Left lobe of liver (tissue), 2 donors: ENCODE measurements around the gene MINDY1. TPM values are rescaled to one million over a fixed set of nuclear protein-coding genes. Genes with fewer than 3 reads are reported as not detected.

Experiments
- ATAC-seq: fragments of 200-7000 bp; cut with Tn5 transposase; one replicate; pipeline ENCODE4 v1.9.1; 2020; ENCODE audit warnings: mild to moderate bottlenecking, moderate library complexity
- DNase-seq: peaks from one replicate; pipeline ENCODE4 v3.0.0-alpha.2; 2020; ENCODE audit warnings: low spot score
- total RNA-seq: library from RNA; stranded (reverse); gene quantifications from one replicate; pipeline ENCODE4 v1.2.1, GENCODE V29; 2021
- donor health status: DM: no; HTN: no; CAD: no; lungs with moderate emphysema.
- donor health status: DM: no; HTN: yes; CAD: no.

MINDY1 gene
- total RNA-seq, 1 donor from 2014 or later: 23.3 TPM

DNA sequence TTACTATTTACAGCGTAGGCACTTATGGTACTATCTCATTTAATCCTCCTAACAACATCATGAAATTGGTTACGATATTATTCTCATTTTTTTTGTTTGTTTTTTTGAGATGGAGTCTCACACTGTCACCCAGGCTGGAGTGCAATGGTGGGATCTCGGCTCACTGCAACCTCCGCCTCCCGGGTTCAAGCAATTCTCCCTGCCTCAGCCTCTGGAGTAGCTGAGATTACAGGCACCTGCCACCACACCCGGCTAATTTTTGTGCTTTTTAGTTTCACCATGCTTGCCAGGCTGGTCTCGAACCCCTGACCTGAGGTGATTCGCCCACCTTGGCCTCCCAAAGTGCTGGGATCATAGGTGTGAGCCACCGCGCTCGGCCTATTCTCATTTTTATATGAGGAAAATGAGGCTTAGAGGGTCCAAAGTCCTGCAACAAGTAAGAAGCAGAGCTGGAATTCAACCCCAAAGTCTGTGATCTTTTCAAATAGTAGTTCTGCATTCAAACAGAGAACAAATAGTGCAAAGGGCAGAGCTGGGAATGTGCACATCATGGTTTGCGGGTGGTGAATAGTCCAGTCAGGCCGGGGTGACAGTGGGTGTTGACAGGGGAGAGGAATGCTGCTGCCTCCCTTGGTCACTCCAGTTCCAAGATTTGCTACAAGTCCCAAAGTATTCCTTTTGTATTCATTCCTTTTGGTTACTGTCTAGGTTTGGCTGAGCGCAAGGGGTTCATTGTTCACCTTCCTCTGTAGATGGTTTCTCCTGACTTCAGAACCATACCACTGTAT is 6.2 kb upstream of the MINDY1 start:
- DNase-seq (peak; percentile 84), ATAC-seq (peak; percentile 71)

DNA sequence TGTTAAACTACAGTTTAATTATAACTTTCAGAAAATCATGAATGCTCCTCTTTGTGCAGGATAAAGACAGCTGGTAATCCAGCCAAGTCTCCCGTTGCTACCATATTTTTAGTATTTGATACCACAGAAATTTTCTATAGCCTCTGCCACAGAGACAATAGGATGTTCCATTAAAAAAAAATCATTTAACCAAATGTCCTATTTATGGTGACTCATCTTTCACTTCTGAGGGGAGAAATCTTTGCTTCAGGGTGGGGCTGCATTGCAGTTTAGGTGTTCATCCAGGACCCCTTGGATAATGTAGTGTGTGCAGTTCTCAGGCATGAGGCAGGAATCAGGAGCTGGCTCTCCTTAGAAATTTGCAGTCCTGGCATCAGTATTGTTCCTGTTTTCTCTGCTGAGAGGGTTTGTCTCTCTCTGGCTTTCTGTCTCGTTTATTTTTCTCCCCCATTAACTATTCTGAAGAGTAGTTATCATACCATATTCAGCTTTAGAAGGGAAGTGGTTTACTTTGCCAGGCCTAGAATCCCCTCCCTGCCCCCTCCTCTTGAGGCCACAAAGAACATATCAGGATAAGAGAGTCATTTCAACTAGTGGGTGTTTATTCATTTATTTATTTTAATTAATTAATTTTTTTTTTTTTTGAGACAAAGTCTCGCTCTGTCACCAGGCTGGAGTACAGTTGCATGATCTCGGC is 4.6 kb upstream of the MINDY1 start:
- no peak for ATAC-seq
- no peak for DNase-seq

DNA sequence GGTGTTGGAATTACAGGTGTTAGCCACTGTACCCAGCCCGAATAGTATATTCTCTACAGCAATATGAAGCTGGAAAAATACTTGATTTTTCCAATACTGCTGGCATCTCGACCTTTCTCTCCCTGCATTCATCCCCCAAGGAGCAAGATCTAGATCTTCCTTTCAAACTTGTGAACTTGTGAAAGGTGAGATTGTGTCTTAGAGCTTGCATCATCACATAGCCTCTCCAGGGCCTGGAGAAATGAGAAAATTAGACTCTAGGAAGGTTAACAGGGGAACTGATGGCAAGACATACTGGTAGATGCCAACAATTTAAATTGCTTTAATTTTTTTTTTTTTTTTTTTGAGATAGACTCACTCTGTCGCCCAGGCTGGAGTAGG is 3.6 kb upstream of the MINDY1 start:
- ATAC-seq (no peak), DNase-seq (no peak)

DNA sequence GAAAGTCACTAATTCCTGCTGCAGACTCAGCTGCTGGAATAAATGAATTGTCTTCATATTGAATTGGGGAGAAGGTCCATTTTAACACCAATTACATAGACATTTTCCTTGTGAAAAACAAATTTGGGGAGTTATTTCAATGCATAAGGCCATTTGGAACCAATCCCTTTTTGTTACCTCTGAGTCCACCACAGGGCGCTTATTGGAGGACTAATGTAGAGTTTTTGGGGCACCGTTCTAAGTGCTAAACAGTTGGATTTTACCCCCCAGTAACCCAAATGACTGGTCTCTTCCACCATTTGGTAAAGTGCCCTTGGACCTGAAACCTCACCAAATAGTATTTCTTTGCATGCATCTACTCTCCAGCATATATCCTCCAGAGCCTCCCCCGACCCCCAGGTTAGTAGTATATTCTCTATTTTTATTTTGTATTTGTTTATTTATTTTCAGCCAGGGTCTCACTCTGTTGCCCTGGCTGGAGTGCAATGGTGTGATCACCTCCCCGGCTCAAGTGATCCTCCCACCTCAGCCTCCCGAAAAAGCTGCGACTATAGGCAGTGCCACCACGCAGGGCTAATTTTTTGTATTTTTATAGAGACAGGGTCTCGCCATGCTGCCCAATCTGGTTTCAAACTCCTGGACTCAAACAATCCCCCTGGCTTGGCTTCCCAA is 3.1 kb upstream of the MINDY1 start:
- DNase-seq (no peak), ATAC-seq (no peak)

DNA sequence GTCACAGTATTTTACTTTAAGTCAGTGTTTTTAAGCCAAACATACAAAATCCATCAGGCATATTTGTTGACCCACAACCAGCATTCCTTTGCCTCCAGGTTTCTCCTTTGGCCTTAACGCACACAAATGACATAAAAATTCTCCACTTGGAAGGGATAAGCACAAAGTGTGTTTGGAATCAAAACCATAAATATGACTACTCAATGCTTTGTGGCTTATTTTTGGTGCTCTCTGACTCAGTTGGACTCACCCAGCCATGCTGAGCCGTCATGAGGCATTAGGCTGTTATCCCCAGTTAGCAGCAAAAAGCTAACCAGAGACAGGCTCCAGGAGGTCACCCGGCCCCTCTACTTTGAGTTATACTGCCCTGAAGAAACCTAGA is 2.5 kb upstream of the MINDY1 start:
- ATAC-seq: no peak
- DNase-seq: no peak

DNA sequence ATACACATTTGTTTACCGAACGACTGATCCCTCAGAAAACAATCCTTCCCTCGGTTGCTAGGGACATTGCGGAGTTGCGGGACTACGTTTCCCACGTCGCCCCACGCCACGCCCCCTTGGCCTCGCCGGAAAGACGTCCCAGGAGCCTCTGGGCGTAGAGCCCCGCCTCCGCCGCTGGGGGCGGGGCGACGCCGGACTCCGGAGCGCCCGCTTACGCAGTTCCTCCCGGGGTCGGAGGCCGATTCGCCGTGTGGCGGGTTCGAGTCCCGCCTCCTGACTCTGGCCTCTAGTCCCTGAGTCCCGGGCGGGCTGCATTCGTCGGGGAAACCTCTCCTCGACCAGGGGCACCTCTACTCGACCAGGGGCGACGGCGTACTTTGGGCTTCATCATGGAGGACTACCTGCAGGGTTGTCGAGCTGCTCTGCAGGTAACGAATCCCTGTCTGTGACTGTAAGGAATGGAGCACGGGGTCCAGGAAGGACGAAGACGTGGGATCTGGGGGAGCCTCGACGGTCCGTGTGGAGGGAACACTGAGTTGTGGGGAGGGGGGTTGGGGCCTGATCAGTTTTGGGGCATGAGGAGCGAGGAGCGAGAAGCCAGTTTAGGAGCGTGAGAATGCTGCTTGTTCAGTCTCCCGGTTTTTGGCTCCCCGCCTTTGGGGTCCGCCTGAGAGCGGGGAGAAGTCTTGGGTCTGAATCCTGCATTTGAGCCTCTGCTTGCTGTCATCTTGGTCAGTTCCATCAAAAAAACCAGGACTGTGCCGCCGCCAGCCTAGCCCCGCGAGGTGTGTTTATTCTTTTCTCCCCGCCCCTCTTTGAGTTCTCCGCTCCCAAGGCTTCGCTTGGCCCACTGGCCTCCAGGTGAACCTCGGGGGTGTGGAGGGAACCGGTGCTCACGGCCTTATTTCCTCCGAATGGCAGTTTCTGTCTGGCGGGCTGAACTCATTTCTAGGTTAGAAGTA is 1.8 kb upstream of the MINDY1 start, which contains the start of gene PRUNE1:
TSS of gene PRUNE1 (plus strand) at position 206 of the 962 bp plus-strand sequence. CDS start at position 390, 184 bp downstream.
- peak; percentile 80 for ATAC-seq
- DNase-seq: peak; percentile 98

DNA sequence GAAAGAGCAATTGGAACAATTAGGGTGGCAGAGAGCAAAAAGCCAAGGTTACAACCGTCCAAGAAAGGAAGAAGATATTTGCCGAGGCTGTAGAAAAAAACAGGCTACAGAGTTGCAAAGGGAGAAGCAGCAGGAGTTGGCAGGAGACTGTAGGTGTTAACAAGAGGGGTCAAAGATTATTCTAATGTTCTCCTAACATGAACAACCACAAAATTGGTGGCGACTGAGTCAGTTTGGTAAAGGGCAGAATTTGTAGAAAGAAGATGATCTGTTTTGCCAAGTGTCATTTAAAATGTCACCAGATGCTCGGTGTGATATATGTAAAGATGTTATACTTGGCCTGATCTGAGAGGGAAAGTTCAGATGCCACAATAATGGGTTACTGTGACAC is 1.1 kb upstream of the MINDY1 start:
- no peak for ATAC-seq
- no peak for DNase-seq

DNA sequence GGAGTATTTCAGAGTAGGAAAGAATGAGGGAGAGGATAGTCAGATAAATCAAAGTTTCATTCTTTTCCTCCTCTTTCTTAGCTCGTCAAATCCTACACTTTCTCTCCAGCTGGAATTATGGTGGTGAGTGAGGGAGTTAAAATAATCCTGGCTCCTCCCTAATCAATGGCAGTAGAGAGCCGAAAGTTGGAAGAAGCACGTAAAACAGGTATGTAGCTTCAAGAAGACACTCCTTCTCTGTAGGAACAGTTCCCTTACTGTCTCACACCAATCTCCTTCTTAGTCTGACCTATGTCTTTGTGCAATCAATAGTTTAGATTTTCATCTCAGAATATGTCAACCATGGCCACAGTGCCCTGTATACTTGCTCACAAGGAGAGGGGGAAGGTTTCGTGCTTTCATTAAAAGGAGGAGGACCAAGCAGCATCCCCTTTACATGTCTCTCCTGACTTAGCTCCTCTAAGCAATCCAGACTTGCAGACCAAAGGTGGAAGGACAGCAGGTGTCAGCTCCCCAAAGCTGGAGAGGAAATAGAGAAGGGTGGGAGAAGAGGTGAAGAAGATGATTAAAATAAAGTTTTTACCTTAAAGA is 878 bp downstream of the MINDY1 start:
- ATAC-seq: no peak
- no peak for DNase-seq

DNA sequence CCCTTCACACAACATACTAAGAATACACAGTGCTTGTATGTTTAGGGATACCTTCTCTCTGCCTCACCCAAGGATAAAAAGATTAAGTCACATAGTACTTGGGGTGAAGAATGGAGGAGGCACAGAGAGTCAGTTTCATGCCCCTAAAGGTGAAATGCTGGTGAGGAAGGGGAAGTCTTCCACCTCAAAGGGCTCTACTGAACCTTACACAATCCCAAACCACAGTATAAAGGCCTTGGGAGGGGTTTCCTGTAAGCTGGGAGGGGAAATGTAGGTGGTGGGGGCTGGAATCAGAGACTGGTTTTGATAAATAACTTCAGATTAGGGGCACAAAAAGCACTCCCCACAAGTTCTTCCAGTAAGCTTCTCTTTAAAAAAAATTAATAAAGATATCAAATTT is 3.5 kb downstream of the MINDY1 start:
- DNase-seq (no peak), ATAC-seq (no peak)

DNA sequence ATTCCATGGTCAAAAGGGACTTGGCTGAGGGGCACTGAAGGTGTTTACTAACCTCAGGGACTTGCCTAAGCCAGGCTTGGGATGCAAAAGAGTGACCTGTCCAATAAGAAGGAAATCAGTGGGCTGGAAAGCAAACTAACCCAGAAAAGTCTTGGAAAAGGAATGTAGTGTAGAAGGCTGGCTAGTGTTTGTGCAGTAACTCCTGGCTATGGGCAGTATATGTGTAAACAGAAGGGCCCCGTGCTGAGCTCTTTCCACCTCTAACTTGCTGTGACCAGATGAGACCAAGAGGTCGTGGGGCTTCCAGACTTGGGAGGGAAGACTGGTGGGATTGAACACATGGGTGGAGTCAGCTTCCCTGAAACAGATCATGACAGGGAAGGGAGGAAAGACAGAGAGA is 4.1 kb downstream of the MINDY1 start:
- no peak for DNase-seq
- no peak for ATAC-seq

DNA sequence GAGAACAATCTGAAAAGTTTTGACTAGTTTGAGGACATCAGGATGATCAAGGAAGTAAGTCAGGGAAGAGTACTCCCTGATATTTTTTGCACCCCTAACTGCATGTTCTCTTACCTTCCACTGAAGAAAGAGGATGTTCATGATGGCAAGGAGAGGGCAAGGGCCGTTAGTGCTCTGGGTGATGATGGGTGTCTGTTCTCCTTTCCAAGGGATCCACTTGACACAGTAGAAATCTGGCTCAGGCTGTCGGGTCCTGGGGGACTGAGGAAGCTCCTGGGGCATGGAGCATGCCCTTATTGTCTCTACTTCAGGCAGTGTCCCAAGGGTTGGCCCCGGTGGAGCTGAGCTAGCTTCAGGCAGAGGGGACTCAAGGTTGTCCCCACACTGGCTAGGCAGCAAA is 4.7 kb downstream of the MINDY1 start:
- DNase-seq: no peak
- ATAC-seq: no peak

DNA sequence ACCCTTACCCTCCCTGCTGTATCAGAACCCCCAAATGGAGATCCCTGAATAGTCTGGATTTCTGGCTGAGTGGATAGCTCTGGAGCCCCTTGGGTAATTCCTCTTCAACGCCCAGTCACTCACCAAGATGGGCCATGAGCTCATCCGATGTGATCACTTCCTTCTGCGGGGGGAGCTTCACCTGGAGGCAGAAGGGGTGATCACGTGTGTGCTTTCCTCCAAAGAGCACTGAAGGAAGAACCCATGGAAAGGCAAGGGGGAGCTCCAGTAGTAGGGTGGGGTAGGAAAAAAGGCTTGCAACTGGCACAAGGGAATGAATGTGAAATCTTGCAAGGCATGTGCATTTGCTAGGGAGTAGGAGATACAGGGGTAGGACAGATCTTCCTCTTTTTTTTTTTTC is 5.1 kb downstream of the MINDY1 start:
- no peak for DNase-seq
- no peak for ATAC-seq

DNA sequence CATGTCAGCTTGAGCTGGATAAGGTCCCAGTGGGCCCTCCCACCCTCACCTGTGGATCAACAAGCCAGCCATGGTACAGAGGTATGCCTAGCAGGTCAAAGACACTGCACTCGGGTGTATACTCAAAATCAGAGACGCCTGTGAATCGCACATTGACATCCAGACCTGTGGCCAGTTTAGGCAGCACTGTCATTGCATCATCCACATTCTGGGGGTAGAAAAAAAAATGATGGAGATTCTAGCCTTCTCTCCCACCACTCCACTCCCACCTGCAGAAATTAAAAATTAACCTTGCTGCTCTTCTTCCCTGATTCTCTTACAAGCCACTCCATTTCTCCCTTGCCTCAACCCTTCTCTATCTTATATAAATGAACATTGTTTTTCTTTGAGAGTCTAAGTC is 6.3 kb downstream of the MINDY1 start:
- DNase-seq (no peak), ATAC-seq (no peak)

DNA sequence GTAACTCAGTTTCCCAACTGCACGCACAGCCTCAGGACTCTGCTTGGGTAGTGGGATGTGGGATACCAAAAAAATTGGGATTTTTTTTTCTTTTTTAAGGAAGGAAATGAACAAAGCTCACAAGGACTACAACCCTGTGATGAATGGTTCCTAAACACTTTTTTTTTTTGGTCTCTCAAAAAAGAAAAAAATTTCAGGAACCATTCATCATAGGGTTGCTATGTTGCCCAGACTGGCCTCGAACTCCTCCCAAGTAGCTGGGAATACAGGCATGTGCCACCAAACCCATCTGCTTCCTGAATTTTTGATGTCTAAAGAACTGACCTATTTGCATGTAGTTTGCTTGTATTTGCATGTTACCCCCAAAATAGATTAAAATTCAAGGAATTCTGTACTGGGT is 6.8 kb downstream of the MINDY1 start:
- ATAC-seq (no peak), DNase-seq (no peak)

DNA sequence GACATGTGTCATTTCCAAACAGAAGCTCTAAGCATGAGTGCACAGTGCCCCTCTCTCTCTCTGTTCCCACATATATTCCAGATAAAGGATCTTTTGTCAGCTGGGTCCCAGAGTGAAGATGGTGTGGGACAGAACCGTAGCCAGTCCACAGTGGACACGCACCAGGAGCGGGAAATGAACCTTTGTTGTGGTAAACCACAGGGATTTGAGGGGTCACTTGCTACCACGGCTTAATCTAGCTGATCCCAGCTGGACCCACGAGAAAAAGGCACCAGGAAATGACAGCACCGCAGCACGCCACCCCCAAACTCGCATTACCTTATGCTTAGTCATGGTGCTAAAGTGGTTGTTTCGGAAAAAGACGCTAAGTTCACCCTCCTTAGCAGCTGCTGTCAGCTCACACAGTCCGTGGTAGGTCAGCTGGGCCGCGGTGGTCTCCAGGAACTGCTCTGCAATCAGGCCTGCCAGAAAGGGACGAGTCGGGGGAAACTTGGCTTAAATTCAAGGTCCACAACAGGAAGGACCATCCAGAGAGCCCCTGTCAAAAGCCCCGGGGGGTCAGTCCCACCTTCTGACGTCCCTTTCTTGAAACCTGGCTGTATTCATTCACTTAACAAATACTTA is 7.5 kb downstream of the MINDY1 start:
- ATAC-seq: no peak
- DNase-seq: no peak

DNA sequence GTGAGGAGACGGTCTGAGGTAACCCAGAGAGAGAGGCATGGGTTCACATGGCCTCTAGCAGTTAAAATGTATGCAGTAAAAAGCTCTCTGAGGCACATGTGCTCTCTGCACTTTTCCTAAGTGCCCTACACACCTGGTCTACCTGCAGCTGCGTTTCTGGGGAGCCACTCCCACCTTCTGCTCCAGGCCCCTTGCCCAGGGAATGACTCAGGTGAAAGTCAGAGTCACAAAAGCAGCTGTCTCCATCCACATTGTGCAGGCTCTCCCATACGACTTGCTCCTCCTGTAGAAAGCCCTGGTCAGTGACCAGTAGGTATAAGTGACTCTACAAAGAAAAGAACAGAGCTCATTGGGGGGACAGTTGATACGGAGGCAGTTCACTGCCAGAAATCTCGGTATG is 8.8 kb downstream of the MINDY1 start:
- DNase-seq (no peak), ATAC-seq (no peak)

DNA sequence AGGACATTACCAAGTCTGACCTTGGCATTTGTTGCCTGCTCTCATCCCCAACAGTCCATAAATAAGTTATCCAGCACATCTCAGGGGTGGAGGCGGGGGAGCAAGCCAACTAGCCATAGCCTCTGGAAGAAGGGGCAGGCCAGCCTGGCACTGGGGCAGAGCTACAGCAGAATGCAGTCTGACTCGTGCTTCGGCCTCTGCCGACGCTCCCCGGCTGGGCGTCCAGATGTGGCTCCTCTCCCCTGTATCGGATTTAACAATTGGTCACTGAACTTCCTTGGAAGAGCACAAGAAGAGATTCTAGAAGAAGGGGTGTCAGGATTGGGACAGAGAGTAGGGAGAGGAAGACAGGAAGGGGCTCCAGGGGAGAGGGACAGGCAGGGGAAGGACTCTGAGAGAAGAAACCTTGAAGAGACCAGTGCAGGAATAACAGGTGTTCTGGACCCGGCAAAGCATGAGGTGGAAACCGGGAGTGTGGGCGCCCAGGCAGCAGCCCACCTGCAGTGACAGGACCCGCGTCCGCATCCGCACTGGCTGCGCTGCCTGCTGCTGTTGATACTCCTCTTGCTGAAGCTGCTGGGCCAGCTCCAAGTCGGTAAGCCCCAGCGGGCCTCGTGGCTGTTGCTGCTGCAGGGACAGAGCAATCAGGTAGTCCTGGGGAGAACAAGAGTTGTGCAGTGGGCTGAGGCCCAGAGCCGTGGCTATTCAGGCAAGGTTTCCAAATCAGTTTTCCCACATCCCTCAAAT is 9.4 kb downstream of the MINDY1 start:
- DNase-seq (no peak), ATAC-seq (no peak)

DNA sequence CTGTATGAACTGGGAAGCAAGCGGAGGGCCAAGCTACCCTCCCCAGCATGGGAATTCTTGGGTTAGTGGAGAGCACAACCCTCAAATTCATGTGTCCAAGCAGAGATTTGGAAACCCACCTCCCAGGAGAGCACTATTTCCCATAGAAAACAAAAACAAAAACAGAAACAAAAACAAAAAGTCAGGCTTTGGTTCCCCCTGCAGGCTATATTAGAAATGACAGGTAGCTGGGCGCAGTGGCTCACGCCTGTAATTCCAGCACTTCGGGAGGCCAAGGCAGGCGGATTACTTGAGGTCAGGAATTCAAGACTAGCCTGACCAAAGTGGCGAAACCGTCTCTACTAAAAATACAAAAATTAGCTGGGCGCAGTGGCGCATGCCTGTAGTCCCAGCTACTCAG is 10.8 kb downstream of the MINDY1 start:
- DNase-seq (no peak), ATAC-seq (peak; percentile 81)

DNA sequence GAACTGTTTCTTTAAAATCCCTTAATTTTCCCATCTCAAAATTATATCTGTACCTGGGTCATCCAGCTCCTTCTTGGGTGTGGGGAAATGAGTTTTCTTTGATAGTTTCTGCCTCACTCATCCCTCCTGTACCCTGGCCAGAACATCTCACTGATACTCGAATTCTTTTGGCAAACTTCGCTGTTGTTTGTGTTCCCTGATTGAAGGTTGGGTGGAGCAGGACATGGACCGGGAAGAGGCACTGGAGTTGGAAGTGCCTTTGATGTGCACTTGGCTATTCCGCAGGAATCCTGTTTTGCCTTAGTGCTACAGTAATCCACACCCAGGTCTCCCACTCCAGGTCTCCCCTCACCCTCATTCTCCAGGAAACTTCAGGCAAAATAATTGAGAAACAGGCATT is 11.2 kb downstream of the MINDY1 start:
- DNase-seq: no peak

More for the DNA sequence above, 11.2 kb downstream of the MINDY1 start:
- ATAC-seq: no peak
